ENCODE data around the gene SDK1. TPM values are rescaled to one million over a fixed set of nuclear protein-coding genes. Genes with fewer than 3 reads are reported as not detected.

The SDK1 gene
- total RNA-seq, 4 donors from 2014 or later, result 3.7 to 80.9 (median 13.1) TPM

GRCh38 chr7:4136036-4136435, 835.0 kb downstream of the SDK1 start:
- peak in 1 of 3 donors; percentile 2 for DNase-seq
- Histone ChIP-seq H3K27ac (no peak overlapping the region), H3K4me3 (no peak overlapping the region), H3K4me1 (no peaks in the 10 kb centered on the region), H3K36me3 (no peaks in the 10 kb centered on the region), H3K27me3 (no peaks in the 10 kb centered on the region), H3K9me3 (no peaks in the 10 kb centered on the region)
- TF ChIP-seq POLR2A (IDR thresholded peaks at IDR 0.05) (no peak), CTCF (IDR thresholded peaks at IDR 0.05) (no peak)

- no peaks in the 10 kb centered on the region for H3K9me3 ChIP-seq
- DNase-seq, result peak in 1 of 3 donors; percentile 12
- H3K4me1 ChIP-seq, result no peaks in the 10 kb centered on the region
- H3K36me3 ChIP-seq, result no peaks in the 10 kb centered on the region
- no peaks in the 10 kb centered on the region for H3K27me3 ChIP-seq
- no peak overlapping the region for H3K27ac ChIP-seq
- TF ChIP-seq POLR2A (IDR thresholded peaks at IDR 0.05) (no peak), CTCF (IDR thresholded peaks at IDR 0.05) (no peak)
- no peak overlapping the region for H3K4me3 ChIP-seq
These were observed 835.6 kb downstream of the SDK1 start for GRCh38 chr7:4136501-4137110.

- DNase-seq, result peak in 1 of 3 donors; percentile 1
- TF ChIP-seq CTCF (IDR thresholded peaks at IDR 0.05), result no peak
- TF ChIP-seq POLR2A (IDR thresholded peaks at IDR 0.05), result no peak
- Histone ChIP-seq H3K36me3 (no peaks in the 10 kb centered on the region), H3K27ac (no peak overlapping the region), H3K4me1 (no peaks in the 10 kb centered on the region), H3K9me3 (no peaks in the 10 kb centered on the region), H3K4me3 (no peak overlapping the region), H3K27me3 (no peaks in the 10 kb centered on the region)
These were observed 836.5 kb downstream of the SDK1 start for GRCh38 chr7:4137552-4137951.

GRCh38 chr7:4138866-4139265, 837.8 kb downstream of the SDK1 start:
- H3K36me3 ChIP-seq, result no peaks in the 10 kb centered on the region
- TF ChIP-seq POLR2A (IDR thresholded peaks at IDR 0.05) (no peak), CTCF (IDR thresholded peaks at IDR 0.05) (no peak)
- H3K4me1 ChIP-seq, result no peaks in the 10 kb centered on the region
- no peak overlapping the region for H3K4me3 ChIP-seq
- H3K27ac ChIP-seq, result no peak overlapping the region
- no peaks in the 10 kb centered on the region for H3K9me3 ChIP-seq
- H3K27me3 ChIP-seq, result no peaks in the 10 kb centered on the region
- peak in 1 of 3 donors; percentile 30 for DNase-seq

GRCh38 chr7:4139656-4140625, 838.9 kb downstream of the SDK1 start:
- Histone ChIP-seq H3K4me3 (no peak overlapping the region), H3K27ac (no peak overlapping the region), H3K36me3 (no peaks in the 10 kb centered on the region), H3K4me1 (no peaks in the 10 kb centered on the region), H3K27me3 (no peaks in the 10 kb centered on the region), H3K9me3 (no peaks in the 10 kb centered on the region)
- DNase-seq, result peak in 1 of 3 donors; percentile 32
- TF ChIP-seq CTCF (IDR thresholded peaks at IDR 0.05) (no peak), POLR2A (IDR thresholded peaks at IDR 0.05) (no peak)
